MM.1S (cell line): ENCODE measurements around the gene FLYWCH1.

Experiments
- DNase-seq: peaks from one replicate; pipeline ENCODE4 v3.0.0-alpha.2; 2015
- H2AFZ ChIP-seq: fragments of 300-600 bp; sonication (generic); 2 replicates; pipeline ENCODE4 v1.6.0; 2016; ENCODE audit warnings: antibody characterized with exemption, low read length
- H3F3A ChIP-seq: fragments of 300-600 bp; sonication (generic); 2 replicates; pipeline ENCODE4 v1.6.1; 2016; ENCODE audit warnings: mild to moderate bottlenecking, antibody characterized with exemption, low read length, moderate library complexity, mixed read lengths; ENCODE audit not compliant: insufficient read depth
- H3K27ac ChIP-seq: fragments of 300-600 bp; sonication (generic); 2 replicates; pipeline ENCODE4 v1.5.1; 2016; ENCODE audit warnings: mild to moderate bottlenecking, low read length
- H3K27me3 ChIP-seq: fragments of 300-600 bp; sonication (generic); replicated peaks from 2 replicates; pipeline ENCODE4 v1.6.0; 2016; ENCODE audit warnings: low read length; ENCODE audit not compliant: insufficient read depth
- H3K36me3 ChIP-seq: fragments of 300-600 bp; sonication (generic); replicated peaks from 2 replicates; pipeline ENCODE4 v1.6.1; 2016; ENCODE audit warnings: mild to moderate bottlenecking, low read length, mixed read lengths; ENCODE audit not compliant: insufficient read depth
- H3K4me1 ChIP-seq: fragments of 300-600 bp; sonication (generic); 2 replicates; pipeline ENCODE4 v1.6.1; 2016; ENCODE audit warnings: low read length, mixed read lengths
- H3K4me2 ChIP-seq: fragments of 300-600 bp; sonication (generic); 2 replicates; pipeline ENCODE4 v1.6.0; 2016; ENCODE audit warnings: low read depth, low read length
- H3K4me3 ChIP-seq: fragments of 300-600 bp; sonication (generic); 2 replicates; pipeline ENCODE4 v1.5.1; 2016; ENCODE audit warnings: low read length, mixed read lengths
- H3K79me2 ChIP-seq: fragments of 300-600 bp; sonication (generic); 2 replicates; pipeline ENCODE4 v1.6.1; 2016; ENCODE audit warnings: mixed run types, low read length, mixed read lengths
- H3K9ac ChIP-seq: fragments of 300-600 bp; sonication (generic); 2 replicates; pipeline ENCODE4 v1.6.1; 2016; ENCODE audit warnings: low read length, mixed read lengths
- H3K9me2 ChIP-seq: fragments of 300-600 bp; sonication (generic); replicated peaks from 2 replicates; pipeline ENCODE4 v1.6.1; 2016; ENCODE audit warnings: mild to moderate bottlenecking, low read length, mixed read lengths; ENCODE audit not compliant: insufficient read depth
- H3K9me3 ChIP-seq: fragments of 300-600 bp; sonication (generic); replicated peaks from 2 replicates; pipeline ENCODE4 v1.6.1; 2016; ENCODE audit warnings: mild to moderate bottlenecking, low read length, mixed read lengths; ENCODE audit not compliant: insufficient read depth
- H4K20me1 ChIP-seq: fragments of 300-600 bp; sonication (generic); 2 replicates; pipeline ENCODE4 v1.6.1; 2016; ENCODE audit warnings: mild to moderate bottlenecking, low read length, moderate library complexity, mixed read lengths; ENCODE audit not compliant: insufficient read depth
- CTCF ChIP-seq: fragments of 300-600 bp; sonication (generic); IDR thresholded peaks from 2 replicates; pipeline ENCODE4 v1.5.1; 2016; ENCODE audit warnings: antibody characterized with exemption, low read length, mixed read lengths
- EZH2 ChIP-seq: fragments of 300-600 bp; sonication (generic); optimal IDR thresholded peaks from 2 replicates; pipeline ENCODE3; 2017; ENCODE audit warnings: low read depth, mild to moderate bottlenecking, antibody characterized with exemption, low read length, mixed read lengths
- EZH2phosphoT487 ChIP-seq: fragments of 300-600 bp; sonication (generic); IDR thresholded peaks from 2 replicates; pipeline ENCODE4 v1.6.1; 2018; ENCODE audit warnings: antibody characterized with exemption, low read length

The FLYWCH1 gene

DNA sequence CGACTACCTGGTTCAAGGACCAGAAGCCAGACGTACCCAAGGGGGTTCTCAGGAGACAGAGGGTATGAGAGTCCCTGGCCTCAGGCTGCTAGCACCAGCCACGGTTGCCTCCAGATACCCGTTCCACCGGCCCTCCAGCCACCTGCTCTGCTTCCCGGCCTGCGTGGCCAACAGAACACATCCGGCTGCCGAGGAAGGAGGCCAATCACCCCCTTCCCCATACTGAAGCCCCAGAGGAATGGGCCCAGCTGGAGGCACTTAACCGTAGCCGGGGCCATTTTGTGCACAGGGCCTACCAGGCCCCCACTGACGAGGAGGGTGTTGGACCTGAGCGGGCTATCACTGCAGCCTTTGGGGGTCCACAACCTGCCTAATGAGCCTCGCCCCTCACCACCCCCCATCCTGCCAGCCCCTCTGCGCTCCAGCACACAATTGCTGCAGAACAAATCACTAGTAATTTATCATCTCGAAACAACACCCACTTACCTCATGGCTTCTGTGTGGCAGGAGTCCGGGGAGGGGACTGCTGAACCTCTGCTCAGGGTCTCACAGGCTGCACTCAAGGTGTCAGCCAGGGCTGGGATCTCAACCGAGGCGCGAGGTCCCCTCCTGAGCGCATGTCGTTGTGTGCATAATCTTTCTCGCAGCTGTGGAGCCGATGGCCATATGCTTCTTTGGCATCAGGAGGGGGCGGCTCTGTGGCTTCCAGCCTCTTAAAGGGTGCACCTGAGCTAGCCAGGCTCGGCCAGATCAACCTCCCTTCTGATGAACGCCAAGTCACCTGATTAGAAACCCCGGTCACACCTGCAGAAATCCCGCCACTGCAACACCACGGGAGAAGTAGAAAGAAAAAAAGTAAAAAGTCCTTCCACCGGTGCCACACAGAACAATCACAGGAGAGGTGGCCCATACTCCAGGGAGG, 42.2 kb downstream of the FLYWCH1 start:
- no peak overlapping the region for H3K9ac ChIP-seq

GRCh38 chr16:2954656-2955381, 43.1 kb downstream of the FLYWCH1 start:
- no peak overlapping the region for H3K4me2 ChIP-seq
- H3K4me3 ChIP-seq: no peak overlapping the region
- no peak overlapping the region for H3K9ac ChIP-seq
- DNase-seq: no peak
- peaks cover 28% of the 10 kb centered on the region for H3K4me1 ChIP-seq
- 0 out of 2 replicates have a peak overlapping the region, but pooled peaks have one; percentile 12 for H2AFZ ChIP-seq
- no peaks in the 10 kb centered on the region for H3K36me3 ChIP-seq
- peaks cover 7% of the 10 kb centered on the region for H3K27me3 ChIP-seq
- H3F3A ChIP-seq: peaks cover 11% of the 10 kb centered on the region
- no peaks in the 10 kb centered on the region for H3K9me2 ChIP-seq
- H3K27ac ChIP-seq: no peak overlapping the region
- TF ChIP-seq EZH2phosphoT487 (no peak), CTCF (no peak), EZH2 (no peak)
- no peaks in the 10 kb centered on the region for H4K20me1 ChIP-seq
- no peaks in the 10 kb centered on the region for H3K9me3 ChIP-seq
- H3K79me2 ChIP-seq: no peaks in the 10 kb centered on the region

More for the DNA sequence above, 42.2 kb downstream of the FLYWCH1 start:
- DNase-seq: peak; percentile 41
- Histone ChIP-seq H3K27ac (no peak overlapping the region), H3F3A (peaks cover 11% of the 10 kb centered on the region), H4K20me1 (no peaks in the 10 kb centered on the region), H3K79me2 (no peaks in the 10 kb centered on the region), H3K36me3 (no peaks in the 10 kb centered on the region), H3K4me3 (no peak overlapping the region), H3K27me3 (peaks cover 2% of the 10 kb centered on the region), H2AFZ (0 out of 2 replicates have a peak overlapping the region, but pooled peaks have one; percentile 12), H3K9me3 (no peaks in the 10 kb centered on the region), H3K4me2 (peak overlapping the region; percentile 42; the same call in 1 of the 2 replicates), H3K4me1 (peaks cover 22% of the 10 kb centered on the region), H3K9me2 (no peaks in the 10 kb centered on the region)
- TF ChIP-seq EZH2phosphoT487 (no peak), CTCF (no peak), EZH2 (no peak)

DNA sequence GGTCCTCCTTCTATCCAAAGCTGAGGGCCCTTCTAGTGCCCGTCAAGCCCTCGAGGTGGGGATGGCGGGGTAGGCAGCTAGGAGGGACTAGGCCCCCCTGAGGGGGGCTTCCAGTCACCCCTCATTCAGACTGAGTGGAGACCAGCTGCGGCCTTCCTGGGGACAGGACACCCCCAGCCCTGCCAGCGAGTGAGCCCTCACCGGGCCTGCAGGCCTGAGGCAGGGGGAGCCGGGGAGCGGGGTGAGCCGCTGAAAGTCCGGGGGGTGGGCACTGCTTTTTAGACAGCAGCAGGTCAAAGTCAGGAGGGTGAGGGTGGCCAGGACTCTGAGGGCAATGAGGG, 43.7 kb downstream of the FLYWCH1 start:
- H3K36me3 ChIP-seq: no peaks in the 10 kb centered on the region
- no peaks in the 10 kb centered on the region for H3K79me2 ChIP-seq
- no peaks in the 10 kb centered on the region for H3K9me2 ChIP-seq
- peaks cover 28% of the 10 kb centered on the region for H3K4me1 ChIP-seq
- H4K20me1 ChIP-seq: no peaks in the 10 kb centered on the region
- no peak overlapping the region for H3K27ac ChIP-seq
- H3K4me3 ChIP-seq: no peak overlapping the region
- no peak overlapping the region for H3K9ac ChIP-seq
- no peak for TF ChIP-seq EZH2phosphoT487
- no peak for TF ChIP-seq EZH2
- TF ChIP-seq CTCF: no peak
- no peak overlapping the region for H3K4me2 ChIP-seq
- no peaks in the 10 kb centered on the region for H3K9me3 ChIP-seq
- peaks cover 11% of the 10 kb centered on the region for H3F3A ChIP-seq
- no peak for DNase-seq
- H2AFZ ChIP-seq: no peak overlapping the region
- H3K27me3 ChIP-seq: peaks cover 7% of the 10 kb centered on the region
